HEK293 (cell line): ENCODE results near the gene CAGE1.

Source experiments
- CTCF ChIP-seq: fragments of 450-650 bp; formaldehyde crosslinking; IDR thresholded peaks from 2 replicates; pipeline ENCODE4 v1.5.1; 2016; ENCODE audit warnings: missing biosample characterization, missing genetic modification characterization
- PRDM1 ChIP-seq: fragments of 450-650 bp; formaldehyde crosslinking; IDR thresholded peaks from 2 replicates; pipeline ENCODE4; 2016; ENCODE audit warnings: missing biosample characterization, missing genetic modification characterization
- RBAK ChIP-seq: fragments of 450-650 bp; formaldehyde crosslinking; IDR thresholded peaks from 2 replicates; pipeline ENCODE4 v1.5.1; 2016; ENCODE audit warnings: missing biosample characterization, missing genetic modification characterization
- SP2 ChIP-seq: fragments of 450-650 bp; formaldehyde crosslinking; IDR thresholded peaks from 2 replicates; pipeline ENCODE4 v1.5.1; 2016; ENCODE audit warnings: missing biosample characterization, missing genetic modification characterization
- ZBTB21 ChIP-seq: fragments of 450-650 bp; formaldehyde crosslinking; IDR thresholded peaks from 2 replicates; pipeline ENCODE4 v1.5.1; 2017; ENCODE audit warnings: missing biosample characterization, missing genetic modification characterization
- ZFP3 ChIP-seq: fragments of 450-650 bp; formaldehyde crosslinking; IDR thresholded peaks from 2 replicates; pipeline ENCODE4 v1.5.1; 2016; ENCODE audit warnings: low read depth, missing biosample characterization, missing genetic modification characterization
- ZNF660 ChIP-seq: fragments of 450-650 bp; IDR thresholded peaks from 2 replicates; pipeline ENCODE4 v1.5.1; 2018; ENCODE audit warnings: missing biosample characterization, mild to moderate bottlenecking, missing genetic modification characterization
- ZSCAN30 ChIP-seq: fragments of 450-650 bp; IDR thresholded peaks from 2 replicates; pipeline ENCODE4 v1.5.1; 2018; ENCODE audit warnings: missing biosample characterization, mild to moderate bottlenecking, missing genetic modification characterization, moderate library complexity
- TF ChIP-seq, protein P1 (sequence below): fragments of 450-650 bp; IDR thresholded peaks from 2 replicates; pipeline ENCODE4 v1.5.1; 2018; ENCODE audit warnings: missing biosample characterization, mild to moderate bottlenecking, missing genetic modification characterization

DNA sequence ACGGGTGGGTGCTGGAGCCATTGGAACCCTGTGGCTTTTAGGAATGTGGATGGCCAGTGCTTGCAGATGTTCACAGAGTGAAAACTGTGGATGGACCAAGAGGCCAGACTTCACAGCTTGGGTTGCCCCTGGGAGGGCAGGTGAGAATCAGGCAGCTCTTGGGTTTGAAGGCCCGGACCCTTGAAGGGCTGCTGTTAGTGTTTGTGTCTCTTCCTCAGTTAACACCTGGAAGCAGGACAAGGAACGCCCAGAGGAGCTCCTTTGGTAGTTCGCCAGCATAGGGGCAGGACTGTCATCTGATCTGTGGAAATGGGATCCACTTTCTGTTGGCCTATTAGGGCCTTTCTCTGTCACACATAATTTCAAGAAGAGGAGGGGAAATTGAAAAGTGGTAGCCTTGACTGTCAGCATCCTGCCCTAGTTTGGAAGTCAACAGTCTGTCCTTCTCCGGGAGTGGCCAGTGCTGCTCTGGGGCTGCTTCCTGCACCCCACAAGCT lies 43.6 kb upstream of the CAGE1 start:
- TF ChIP-seq ZBTB21 (tag by site-specific recombination) (no peak), ZFP3 (no peak), ZNF660 (tag by site-specific recombination) (no peak), RBAK (tag by site-specific recombination) (no peak), ZSCAN30 (tag by site-specific recombination) (no peak), SP2 (tag by site-specific recombination) (no peak), CTCF (no peak), PRDM1 (tag by site-specific recombination) (no peak)
- TF ChIP-seq, protein P1, sequence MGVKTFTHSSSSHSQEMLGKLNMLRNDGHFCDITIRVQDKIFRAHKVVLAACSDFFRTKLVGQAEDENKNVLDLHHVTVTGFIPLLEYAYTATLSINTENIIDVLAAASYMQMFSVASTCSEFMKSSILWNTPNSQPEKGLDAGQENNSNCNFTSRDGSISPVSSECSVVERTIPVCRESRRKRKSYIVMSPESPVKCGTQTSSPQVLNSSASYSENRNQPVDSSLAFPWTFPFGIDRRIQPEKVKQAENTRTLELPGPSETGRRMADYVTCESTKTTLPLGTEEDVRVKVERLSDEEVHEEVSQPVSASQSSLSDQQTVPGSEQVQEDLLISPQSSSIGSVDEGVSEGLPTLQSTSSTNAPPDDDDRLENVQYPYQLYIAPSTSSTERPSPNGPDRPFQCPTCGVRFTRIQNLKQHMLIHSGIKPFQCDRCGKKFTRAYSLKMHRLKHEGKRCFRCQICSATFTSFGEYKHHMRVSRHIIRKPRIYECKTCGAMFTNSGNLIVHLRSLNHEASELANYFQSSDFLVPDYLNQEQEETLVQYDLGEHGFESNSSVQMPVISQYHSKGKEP = no peak
